HEK293 (cell line): ENCODE results near the gene ANO8.

Experiments used
- HIC1 ChIP-seq: fragments of 450-650 bp; formaldehyde crosslinking; IDR thresholded peaks from 2 replicates; pipeline ENCODE4 v1.5.1; 2016; ENCODE audit warnings: missing biosample characterization, missing genetic modification characterization
- KLF7 ChIP-seq: fragments of 450-650 bp; formaldehyde crosslinking; IDR thresholded peaks from 2 replicates; pipeline ENCODE4 v1.5.1; 2016; ENCODE audit warnings: missing biosample characterization, missing genetic modification characterization, borderline replicate concordance
- MEIS1 ChIP-seq: sonication (generic); formaldehyde crosslinking; IDR thresholded peaks from 2 replicates; pipeline ENCODE4 v1.8.1; 2022; ENCODE audit warnings: missing genetic modification reagents, mild to moderate bottlenecking, borderline replicate concordance
- PRDM10 ChIP-seq: fragments of 450-650 bp; formaldehyde crosslinking; IDR thresholded peaks from 2 replicates; pipeline ENCODE4 v1.5.1; 2016; ENCODE audit warnings: missing biosample characterization, missing genetic modification characterization
- PRDM4 ChIP-seq: fragments of 450-650 bp; formaldehyde crosslinking; IDR thresholded peaks from 2 replicates; pipeline ENCODE4 v1.5.1; 2017; ENCODE audit warnings: missing biosample characterization, missing genetic modification characterization
- PRDM6 ChIP-seq: fragments of 450-650 bp; formaldehyde crosslinking; IDR thresholded peaks from 2 replicates; pipeline ENCODE4 v1.5.1; 2017; ENCODE audit warnings: missing biosample characterization, missing genetic modification characterization
- RBAK ChIP-seq: fragments of 450-650 bp; formaldehyde crosslinking; IDR thresholded peaks from 2 replicates; pipeline ENCODE4 v1.5.1; 2016; ENCODE audit warnings: missing biosample characterization, missing genetic modification characterization
- YY1 ChIP-seq: fragments of 450-650 bp; formaldehyde crosslinking; IDR thresholded peaks from 2 replicates; pipeline ENCODE4 v1.5.1; 2018; ENCODE audit warnings: missing biosample characterization, missing genetic modification characterization
- ZBTB1 ChIP-seq: fragments of 450-650 bp; formaldehyde crosslinking; IDR thresholded peaks from 2 replicates; pipeline ENCODE4 v1.5.1; 2016; ENCODE audit warnings: missing biosample characterization, missing genetic modification characterization
- ZFP37 ChIP-seq: fragments of 450-650 bp; formaldehyde crosslinking; IDR thresholded peaks from 2 replicates; pipeline ENCODE4 v1.5.1; 2016; ENCODE audit warnings: missing biosample characterization, missing genetic modification characterization
- ZFP41 ChIP-seq: fragments of 450-650 bp; formaldehyde crosslinking; IDR thresholded peaks from 2 replicates; pipeline ENCODE4 v1.5.1; 2016; ENCODE audit warnings: missing biosample characterization, missing genetic modification characterization, borderline replicate concordance
- ZNF112 ChIP-seq: fragments of 450-650 bp; formaldehyde crosslinking; IDR thresholded peaks from 2 replicates; pipeline ENCODE4 v1.5.0; 2017; ENCODE audit warnings: missing biosample characterization, missing genetic modification characterization
- ZNF132 ChIP-seq: fragments of 450-650 bp; formaldehyde crosslinking; IDR thresholded peaks from 2 replicates; pipeline ENCODE4 v1.5.1; 2017; ENCODE audit warnings: missing biosample characterization, missing genetic modification characterization, borderline replicate concordance
- ZNF140 ChIP-seq: fragments of 450-650 bp; formaldehyde crosslinking; IDR thresholded peaks from 2 replicates; pipeline ENCODE4 v1.5.1; 2016; ENCODE audit warnings: missing biosample characterization, missing genetic modification characterization
- ZNF169 ChIP-seq: fragments of 450-650 bp; formaldehyde crosslinking; IDR thresholded peaks from 2 replicates; pipeline ENCODE4 v1.5.1; 2016; ENCODE audit warnings: missing biosample characterization, missing genetic modification characterization
- ZNF184 ChIP-seq: fragments of 450-650 bp; IDR thresholded peaks from 2 replicates; pipeline ENCODE4 v1.5.1; 2018; ENCODE audit warnings: missing biosample characterization, mild to moderate bottlenecking, missing genetic modification characterization
- ZNF19 ChIP-seq: fragments of 450-650 bp; formaldehyde crosslinking; IDR thresholded peaks from 2 replicates; pipeline ENCODE4; 2016; ENCODE audit warnings: missing biosample characterization, missing genetic modification characterization, low read depth
- ZNF214 ChIP-seq: fragments of 450-650 bp; formaldehyde crosslinking; IDR thresholded peaks from 2 replicates; pipeline ENCODE4 v1.5.1; 2017; ENCODE audit warnings: missing biosample characterization, mild to moderate bottlenecking, missing genetic modification characterization, borderline replicate concordance
- ZNF23 ChIP-seq: fragments of 450-650 bp; formaldehyde crosslinking; IDR thresholded peaks from 2 replicates; pipeline ENCODE4 v1.5.1; 2016; ENCODE audit warnings: missing biosample characterization, missing genetic modification characterization, borderline replicate concordance
- ZNF37A ChIP-seq: fragments of 450-650 bp; IDR thresholded peaks from 2 replicates; pipeline ENCODE4 v1.5.1; 2018; ENCODE audit warnings: missing biosample characterization, missing genetic modification characterization
- ZNF549 ChIP-seq: fragments of 450-650 bp; IDR thresholded peaks from 2 replicates; pipeline ENCODE4 v1.5.1; 2018; ENCODE audit warnings: missing biosample characterization, missing genetic modification characterization, mild to moderate bottlenecking, inconsistent platforms, moderate library complexity
- ZNF621 ChIP-seq: fragments of 450-650 bp; formaldehyde crosslinking; IDR thresholded peaks from 2 replicates; pipeline ENCODE4 v1.5.1; 2017; ENCODE audit warnings: missing biosample characterization, missing genetic modification characterization
- ZNF658 ChIP-seq: fragments of 450-650 bp; formaldehyde crosslinking; IDR thresholded peaks from 2 replicates; pipeline ENCODE4; 2016; ENCODE audit warnings: missing biosample characterization, missing genetic modification characterization
- ZNF670 ChIP-seq: fragments of 450-650 bp; formaldehyde crosslinking; IDR thresholded peaks from 2 replicates; pipeline ENCODE4 v1.5.1; 2016; ENCODE audit warnings: missing biosample characterization, missing genetic modification characterization, low read depth
- ZNF777 ChIP-seq: fragments of 450-650 bp; formaldehyde crosslinking; IDR thresholded peaks from 2 replicates; pipeline ENCODE4 v1.5.1; 2017; ENCODE audit warnings: missing biosample characterization, missing genetic modification characterization, borderline replicate concordance
- ZSCAN16 ChIP-seq: fragments of 450-650 bp; formaldehyde crosslinking; IDR thresholded peaks from 2 replicates; pipeline ENCODE4 v1.5.1; 2016; ENCODE audit warnings: missing biosample characterization, missing genetic modification characterization
- TF ChIP-seq, protein P1 (sequence below): fragments of 450-650 bp; formaldehyde crosslinking; IDR thresholded peaks from 2 replicates; pipeline ENCODE4 v1.5.1; 2016; ENCODE audit warnings: missing biosample characterization, missing genetic modification characterization

Gene ANO8

DNA sequence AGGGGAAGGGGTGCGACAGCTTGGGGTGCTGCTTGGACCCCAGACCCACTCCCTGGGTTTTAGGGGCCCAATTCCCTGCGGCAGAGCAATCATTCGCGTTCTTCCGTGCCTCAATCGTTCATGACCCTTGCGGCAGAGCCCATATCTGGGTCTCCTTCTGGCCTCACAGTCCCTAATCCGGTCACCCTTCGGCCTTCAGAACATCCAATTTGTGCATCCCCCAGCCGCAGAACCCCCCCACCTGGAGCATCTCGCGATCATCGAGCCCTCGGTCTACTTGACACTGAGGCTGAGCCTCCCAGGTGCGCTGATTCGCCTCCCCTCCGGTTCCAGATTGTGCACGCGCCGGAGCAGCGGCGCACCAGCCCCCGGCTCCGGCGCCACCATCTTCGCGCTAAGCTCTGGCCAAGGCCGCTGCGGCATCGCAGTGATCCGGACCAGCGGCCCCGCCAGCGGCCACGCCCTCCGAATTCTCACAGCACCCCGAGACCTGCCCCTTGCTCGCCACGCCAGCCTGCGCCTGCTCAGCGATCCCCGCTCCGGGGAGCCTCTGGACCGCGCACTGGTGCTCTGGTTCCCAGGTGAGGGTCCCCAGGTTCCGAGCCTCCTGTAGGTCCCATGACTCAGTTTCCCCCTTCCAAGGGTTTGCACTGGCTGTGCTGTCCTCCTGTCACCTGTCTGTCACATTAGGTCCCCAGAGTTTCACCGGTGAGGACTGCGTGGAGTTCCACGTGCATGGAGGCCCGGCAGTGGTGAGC, 3.2 kb upstream of the ANO8 start (continued):
- peak; percentile 72 for TF ChIP-seq PRDM10 (tag by site-specific recombination)
- TF ChIP-seq YY1 (tag by site-specific recombination): no peak
- TF ChIP-seq, protein P1, sequence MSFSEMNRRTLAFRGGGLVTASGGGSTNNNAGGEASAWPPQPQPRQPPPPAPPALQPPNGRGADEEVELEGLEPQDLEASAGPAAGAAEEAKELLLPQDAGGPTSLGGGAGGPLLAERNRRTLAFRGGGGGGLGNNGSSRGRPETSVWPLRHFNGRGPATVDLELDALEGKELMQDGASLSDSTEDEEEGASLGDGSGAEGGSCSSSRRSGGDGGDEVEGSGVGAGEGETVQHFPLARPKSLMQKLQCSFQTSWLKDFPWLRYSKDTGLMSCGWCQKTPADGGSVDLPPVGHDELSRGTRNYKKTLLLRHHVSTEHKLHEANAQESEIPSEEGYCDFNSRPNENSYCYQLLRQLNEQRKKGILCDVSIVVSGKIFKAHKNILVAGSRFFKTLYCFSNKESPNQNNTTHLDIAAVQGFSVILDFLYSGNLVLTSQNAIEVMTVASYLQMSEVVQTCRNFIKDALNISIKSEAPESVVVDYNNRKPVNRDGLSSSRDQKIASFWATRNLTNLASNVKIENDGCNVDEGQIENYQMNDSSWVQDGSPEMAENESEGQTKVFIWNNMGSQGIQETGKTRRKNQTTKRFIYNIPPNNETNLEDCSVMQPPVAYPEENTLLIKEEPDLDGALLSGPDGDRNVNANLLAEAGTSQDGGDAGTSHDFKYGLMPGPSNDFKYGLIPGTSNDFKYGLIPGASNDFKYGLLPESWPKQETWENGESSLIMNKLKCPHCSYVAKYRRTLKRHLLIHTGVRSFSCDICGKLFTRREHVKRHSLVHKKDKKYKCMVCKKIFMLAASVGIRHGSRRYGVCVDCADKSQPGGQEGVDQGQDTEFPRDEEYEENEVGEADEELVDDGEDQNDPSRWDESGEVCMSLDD (tag by site-specific recombination): peak; percentile 69
- TF ChIP-seq ZNF112 (tag by site-specific recombination): no peak
- no peak for TF ChIP-seq ZNF23 (tag by site-specific recombination)
- no peak; the same call in 1 of the 2 replicates for TF ChIP-seq ZNF37A (tag by site-specific recombination)
- no peak for TF ChIP-seq ZNF19 (tag by site-specific recombination)
- TF ChIP-seq ZNF132: no peak
- no peak for TF ChIP-seq ZNF777 (tag by site-specific recombination)
- peak; percentile 76 for TF ChIP-seq ZFP37 (tag by site-specific recombination)
- TF ChIP-seq ZNF658 (tag by site-specific recombination): no peak
- TF ChIP-seq ZNF621 (tag by site-specific recombination): no peak
- TF ChIP-seq MEIS1: no peak
- no peak for TF ChIP-seq PRDM6
- no peak for TF ChIP-seq ZNF184
- no peak for TF ChIP-seq RBAK
- TF ChIP-seq ZBTB1 (tag by site-specific recombination): no peak
- TF ChIP-seq KLF7: 0 out of 2 replicates have a peak, but pooled peaks have one; percentile 25
- TF ChIP-seq HIC1: no peak
- TF ChIP-seq ZNF670 (tag by site-specific recombination): no peak
- TF ChIP-seq ZFP41 (tag by site-specific recombination): no peak
- no peak for TF ChIP-seq ZNF549 (tag by site-specific recombination)
- TF ChIP-seq PRDM4 (tag by site-specific recombination): no peak
- TF ChIP-seq ZNF214 (tag by site-specific recombination): no peak
- no peak for TF ChIP-seq ZNF140 (tag by site-specific recombination)
- peak; percentile 46; the same call in 1 of the 2 replicates for TF ChIP-seq ZSCAN16
- TF ChIP-seq ZNF169: no peak
